ENCODE results near the gene ZFP36. TPM values are rescaled to one million over a fixed set of nuclear protein-coding genes. Genes with fewer than 3 reads are reported as not detected.

Gene ZFP36
- total and polyA plus RNA-seq, 7 experiments from 2014 or later, result 72.1 to 1,250 (median 177) TPM

Small RNA genes lying within 50 kb of the gene (microRNA-seq; reads per million reads assigned to microRNA genes)
- gene MIR4530 (ENCODE audit: borderline microRNAs expressed), result not detected

Other genes with a start within 250 kb of the ZFP36 start
- gene NCCRP1, start 209.9 kb upstream of the ZFP36 start, total RNA-seq, result not detected
- gene NCCRP1, start 209.9 kb upstream of the ZFP36 start, polyA plus RNA-seq, result not detected
- gene SYCN, start 202.6 kb upstream of the ZFP36 start, total RNA-seq, result not detected
- not detected for gene SYCN, start 202.6 kb upstream of the ZFP36 start, polyA plus RNA-seq
- not detected for gene IFNL3, start 161.8 kb upstream of the ZFP36 start, total RNA-seq
- gene IFNL3, start 161.8 kb upstream of the ZFP36 start, polyA plus RNA-seq, result not detected
- gene IFNL4, start 158.0 kb upstream of the ZFP36 start, total RNA-seq, result not detected
- gene IFNL4, start 158.0 kb upstream of the ZFP36 start, polyA plus RNA-seq, result not detected
- not detected for gene IFNL2, start 138.5 kb upstream of the ZFP36 start, total RNA-seq
- not detected for gene IFNL2, start 138.5 kb upstream of the ZFP36 start, polyA plus RNA-seq
- not detected for gene IFNL1, start 110.4 kb upstream of the ZFP36 start, total RNA-seq
- gene IFNL1, start 110.4 kb upstream of the ZFP36 start, polyA plus RNA-seq, result not detected
- 10 to 100 TPM in 2 of 5 experiments, 1 to 10 TPM in 3; 4.0 to 11.6 (median 6.0) TPM for gene LRFN1, start 86.0 kb upstream of the ZFP36 start, total RNA-seq
- 1 to 10 TPM; 3.9 to 7.1 TPM for gene LRFN1, start 86.0 kb upstream of the ZFP36 start, polyA plus RNA-seq
- 100 to 1,000 TPM; 345 to 516 (median 429) TPM for gene GMFG, start 70.8 kb upstream of the ZFP36 start, total RNA-seq
- 1,000 to 10,000 TPM; 1,379 to 1,413 TPM for gene GMFG, start 70.8 kb upstream of the ZFP36 start, polyA plus RNA-seq
- gene SAMD4B, start 64.4 kb upstream of the ZFP36 start, total RNA-seq, result 10 to 100 TPM; 52.0 to 84.6 (median 65.6) TPM
- 10 to 100 TPM in 1 of 2 donors, 1 to 10 TPM in 1; 7.3 to 19.7 TPM for gene SAMD4B, start 64.4 kb upstream of the ZFP36 start, polyA plus RNA-seq
- 100 to 1,000 TPM in 1 of 5 experiments, 10 to 100 TPM in 4; 42.8 to 104 (median 55.5) TPM for gene PAF1, start 15.7 kb upstream of the ZFP36 start, total RNA-seq
- gene PAF1, start 15.7 kb upstream of the ZFP36 start, polyA plus RNA-seq, result 10 to 100 TPM; 35.8 to 59.7 TPM
- gene MED29, start 15.5 kb upstream of the ZFP36 start, total RNA-seq, result 10 to 100 TPM; 44.2 to 57.2 (median 49.4) TPM
- 10 to 100 TPM; 57.4 to 61.0 TPM for gene MED29, start 15.5 kb upstream of the ZFP36 start, polyA plus RNA-seq
- gene PLEKHG2, start 5.8 kb downstream of the ZFP36 start, total RNA-seq, result 100 to 1,000 TPM in 1 of 5 experiments, 10 to 100 TPM in 4; 16.4 to 205 (median 58.2) TPM
- gene PLEKHG2, start 5.8 kb downstream of the ZFP36 start, polyA plus RNA-seq, result 10 to 100 TPM in 1 of 2 donors, 1 to 10 TPM in 1; 2.6 to 18.5 TPM
- gene RPS16, start 29.1 kb downstream of the ZFP36 start, total RNA-seq, result 1,000 to 10,000 TPM; 2,281 to 4,335 (median 4,063) TPM
- 1,000 to 10,000 TPM; 2,448 to 2,618 TPM for gene RPS16, start 29.1 kb downstream of the ZFP36 start, polyA plus RNA-seq
- 100 to 1,000 TPM; 180 to 247 (median 203) TPM for gene SUPT5H, start 38.7 kb downstream of the ZFP36 start, total RNA-seq
- 100 to 1,000 TPM in 1 of 2 donors, 10 to 100 TPM in 1; 78.7 to 127 TPM for gene SUPT5H, start 38.7 kb downstream of the ZFP36 start, polyA plus RNA-seq
- gene TIMM50, start 74.0 kb downstream of the ZFP36 start, total RNA-seq, result 10 to 100 TPM; 43.5 to 70.0 (median 50.0) TPM
- 10 to 100 TPM; 43.8 to 50.8 TPM for gene TIMM50, start 74.0 kb downstream of the ZFP36 start, polyA plus RNA-seq
- under 1 TPM in 2 of 5 experiments, not detected in 3; 0.15 to 0.22 TPM for gene DLL3, start 92.1 kb downstream of the ZFP36 start, total RNA-seq
- under 1 TPM; 0.08 to 0.12 TPM for gene DLL3, start 92.1 kb downstream of the ZFP36 start, polyA plus RNA-seq
- gene SELENOV, start 108.3 kb downstream of the ZFP36 start, total RNA-seq, result not detected
- not detected for gene SELENOV, start 108.3 kb downstream of the ZFP36 start, polyA plus RNA-seq
- gene EID2B, start 126.0 kb downstream of the ZFP36 start, total RNA-seq, result 1 to 10 TPM; 4.4 to 8.5 (median 6.2) TPM
- gene EID2B, start 126.0 kb downstream of the ZFP36 start, polyA plus RNA-seq, result 1 to 10 TPM; 6.3 to 6.4 TPM
- gene EID2, start 133.3 kb downstream of the ZFP36 start, total RNA-seq, result 10 to 100 TPM; 12.2 to 29.1 (median 16.1) TPM
- gene EID2, start 133.3 kb downstream of the ZFP36 start, polyA plus RNA-seq, result 10 to 100 TPM; 19.7 to 43.0 TPM
- not detected for gene LGALS13, start 195.7 kb downstream of the ZFP36 start, total RNA-seq
- not detected for gene LGALS13, start 195.7 kb downstream of the ZFP36 start, polyA plus RNA-seq
- not detected for gene LGALS16, start 249.1 kb downstream of the ZFP36 start, total RNA-seq
- gene LGALS16, start 249.1 kb downstream of the ZFP36 start, polyA plus RNA-seq, result not detected